HG02798 (cell line): ENCODE data around the gene SOX9.

ENCODE experiments used
- ATAC-seq: cut with Tn5 transposase; IDR thresholded peaks from one replicate; pipeline ENCODE4 v1.9.1; 2021; ENCODE audit warnings: mild to moderate bottlenecking; ENCODE audit not compliant: unreplicated experiment, poor library complexity

The SOX9 gene

DNA sequence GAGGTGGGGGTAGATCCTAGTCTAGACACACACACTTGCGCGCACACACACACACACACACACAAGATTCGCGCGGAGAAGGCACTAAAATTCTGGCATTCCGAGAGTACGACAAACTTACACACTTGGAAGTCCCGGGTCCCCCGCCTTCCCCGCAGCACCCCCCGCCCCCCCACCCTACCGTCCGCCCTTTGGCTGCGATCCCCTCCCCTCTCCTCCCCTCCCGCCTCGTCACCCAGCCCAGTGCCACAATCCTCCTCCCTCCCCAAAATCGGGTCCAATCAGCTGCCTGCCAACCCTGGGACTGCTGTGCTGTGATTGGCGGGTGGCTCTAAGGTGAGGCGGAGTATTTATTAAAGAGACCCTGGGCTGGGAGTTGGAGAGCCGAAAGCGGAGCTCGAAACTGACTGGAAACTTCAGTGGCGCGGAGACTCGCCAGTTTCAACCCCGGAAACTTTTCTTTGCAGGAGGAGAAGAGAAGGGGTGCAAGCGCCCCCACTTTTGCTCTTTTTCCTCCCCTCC, at the start of gene SOX9:
Gene SOX9, plus strand, starts transcription at position 379 of the 522 bp plus-strand sequence. CDS start 372 bp downstream, outside the sequence.
- peak; percentile 86 for ATAC-seq

GRCh38 chr17:72071330-72071729, 49.5 kb upstream of the SOX9 start:
- ATAC-seq = no peak

DNA sequence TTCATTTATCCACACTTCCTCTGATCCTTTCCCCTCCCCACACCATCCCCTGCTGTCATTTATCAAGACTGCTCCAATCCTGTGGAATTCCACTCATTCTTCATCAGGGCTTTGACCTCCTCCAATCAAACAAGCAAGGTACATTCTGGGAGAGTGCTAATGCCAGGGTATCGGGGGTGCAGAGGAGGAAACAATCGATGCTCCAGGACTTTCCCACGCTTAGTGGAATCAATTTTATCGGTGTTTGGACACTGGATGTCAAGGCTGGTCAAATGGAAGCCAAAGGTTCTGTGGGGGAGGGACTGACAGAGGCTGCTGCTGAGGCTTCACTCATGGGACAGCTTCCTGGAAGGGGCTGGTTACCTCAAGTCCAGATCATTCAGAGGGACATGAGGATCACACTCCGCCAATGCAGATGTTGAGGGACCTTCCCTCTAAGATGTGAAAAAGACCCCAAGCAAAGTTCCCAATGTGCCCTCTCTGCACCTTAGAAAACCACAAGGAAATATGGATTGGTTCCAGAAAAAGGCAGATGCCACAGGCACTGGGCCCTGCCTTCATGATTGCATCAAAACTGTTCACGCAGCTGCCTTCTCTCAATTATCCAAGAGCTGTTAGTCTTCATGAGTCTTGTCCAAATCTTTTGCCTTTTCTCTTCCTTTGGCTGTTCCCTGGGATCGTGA, 44.7 kb upstream of the SOX9 start:
- ATAC-seq = no peak

DNA sequence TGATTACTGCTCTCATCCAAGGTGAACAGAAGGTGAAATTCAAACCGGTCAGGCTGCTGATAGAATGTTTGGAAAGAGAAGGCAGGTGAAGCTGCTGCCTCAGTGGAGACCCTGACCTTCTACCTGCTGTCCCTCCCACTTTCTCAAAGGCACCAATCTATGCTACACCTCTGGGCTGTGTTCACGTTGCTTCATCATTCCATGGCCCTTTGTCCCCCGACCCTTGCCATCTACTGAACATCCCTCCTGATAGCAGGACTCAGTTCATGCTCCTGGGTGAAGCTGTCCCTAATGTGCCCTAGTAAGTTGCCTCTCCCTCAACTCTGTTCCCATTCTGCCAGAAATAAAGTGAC, 44.2 kb upstream of the SOX9 start:
- no peak for ATAC-seq

DNA sequence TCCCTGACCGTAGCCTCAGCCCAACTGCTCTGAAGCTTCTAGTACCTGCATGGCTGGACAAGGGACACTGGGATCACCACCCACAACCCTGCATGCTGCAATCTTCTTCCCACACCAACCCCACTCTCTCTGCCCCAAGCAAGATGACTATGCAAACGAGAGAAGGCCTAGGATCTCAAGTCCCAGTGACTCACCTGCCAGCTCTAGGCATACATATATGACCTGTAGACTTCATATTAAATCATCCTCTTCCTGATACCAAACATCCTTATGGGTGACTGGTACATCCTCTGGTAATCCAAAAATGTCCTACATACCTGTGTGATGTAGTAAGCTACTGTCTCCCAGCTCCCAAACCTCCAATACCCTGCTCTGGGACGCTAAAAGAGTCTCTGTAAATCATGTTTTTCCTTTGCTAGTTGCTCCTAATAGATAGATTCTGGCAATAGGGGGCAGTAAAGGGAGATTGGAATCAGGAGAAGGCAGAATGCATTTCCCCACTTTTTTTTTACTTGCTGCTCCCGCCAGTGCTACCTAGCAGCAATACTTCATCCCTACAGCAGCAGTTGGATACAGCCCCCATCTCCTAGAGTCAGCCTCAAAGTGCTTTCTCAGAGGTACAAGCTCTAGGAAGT, 43.4 kb upstream of the SOX9 start:
- no peak for ATAC-seq

DNA sequence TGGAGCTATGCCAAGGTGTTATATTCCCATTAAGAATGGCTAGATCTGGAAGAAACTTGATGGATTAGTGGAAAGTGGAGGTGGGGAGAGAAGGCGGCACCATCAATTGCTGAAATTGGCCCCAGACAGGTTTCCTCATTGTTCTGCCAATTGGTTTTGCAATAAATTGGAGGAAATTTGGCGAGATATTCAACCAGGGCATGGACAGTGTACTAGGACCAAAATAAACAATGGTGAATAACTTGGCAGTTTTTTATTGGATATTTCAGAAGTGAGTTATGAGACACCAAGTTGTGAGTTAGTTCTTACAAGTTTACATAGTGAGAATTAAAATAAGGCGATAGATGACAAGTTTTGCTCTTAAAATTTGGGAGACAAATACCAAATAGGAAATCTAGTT, 41.1 kb upstream of the SOX9 start:
- ATAC-seq = no peak

DNA sequence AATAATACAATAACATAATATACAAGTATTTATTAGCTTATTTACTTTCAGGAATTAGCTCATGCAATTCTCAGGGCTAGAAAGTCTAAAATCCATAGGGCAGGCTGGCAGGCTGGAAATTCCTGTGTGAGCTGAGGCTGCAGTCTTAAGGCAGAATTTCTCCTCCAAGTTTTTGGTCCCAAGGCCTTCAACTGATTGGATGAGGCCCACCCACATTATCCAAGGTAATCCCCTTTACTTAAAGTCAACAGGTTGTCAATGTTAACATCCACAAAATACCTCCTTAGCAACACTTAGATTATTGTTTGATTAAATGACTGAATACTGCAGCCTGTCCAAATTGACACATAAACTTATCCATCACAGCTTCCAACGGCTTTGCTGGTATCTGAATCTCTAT, 32.9 kb upstream of the SOX9 start:
- no peak for ATAC-seq

GRCh38 chr17:72089453-72089987, 31.3 kb upstream of the SOX9 start:
- no peak for ATAC-seq

- ATAC-seq = no peak
Measured at GRCh38 chr17:72090108-72090507, 30.7 kb upstream of the SOX9 start.

DNA sequence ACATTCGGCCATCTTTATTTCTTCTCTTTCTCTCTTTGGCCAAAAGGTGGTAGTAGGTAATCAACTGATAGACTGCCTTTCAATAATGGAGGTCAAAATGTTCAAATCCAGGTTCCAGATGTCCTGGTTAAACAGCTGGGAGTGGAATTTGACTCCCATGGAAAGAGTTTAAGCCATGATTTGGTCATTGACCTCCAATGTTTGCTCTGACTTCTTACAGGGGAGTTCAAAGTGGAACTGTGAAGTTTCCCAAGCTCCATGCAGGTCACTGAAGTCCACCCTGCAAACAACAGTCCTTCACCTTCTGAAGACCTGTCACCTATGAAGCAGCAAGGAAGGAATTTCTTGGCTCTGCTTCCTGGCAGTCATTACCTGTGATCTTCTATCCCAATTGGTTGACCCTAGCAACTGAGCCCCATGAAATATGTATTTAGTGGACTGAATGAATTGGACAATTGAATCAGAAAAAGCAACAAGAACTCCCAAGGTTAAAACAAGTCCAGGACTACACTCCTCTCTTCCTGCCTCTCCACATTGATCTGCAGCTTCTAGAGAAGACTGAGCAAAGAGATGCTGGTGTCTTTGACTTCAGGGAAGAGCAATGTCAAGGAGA, 28.0 kb upstream of the SOX9 start:
- ATAC-seq = no peak

- no peak for ATAC-seq
Measured at GRCh38 chr17:72093707-72094106, 27.1 kb upstream of the SOX9 start.

GRCh38 chr17:72095316-72095715, 25.5 kb upstream of the SOX9 start:
- ATAC-seq = no peak

- no peak for ATAC-seq
Measured at GRCh38 chr17:72097144-72097543, 23.7 kb upstream of the SOX9 start.

GRCh38 chr17:72099919-72100318, 20.9 kb upstream of the SOX9 start:
- ATAC-seq = no peak

GRCh38 chr17:72100470-72100869, 20.4 kb upstream of the SOX9 start:
- ATAC-seq = no peak

DNA sequence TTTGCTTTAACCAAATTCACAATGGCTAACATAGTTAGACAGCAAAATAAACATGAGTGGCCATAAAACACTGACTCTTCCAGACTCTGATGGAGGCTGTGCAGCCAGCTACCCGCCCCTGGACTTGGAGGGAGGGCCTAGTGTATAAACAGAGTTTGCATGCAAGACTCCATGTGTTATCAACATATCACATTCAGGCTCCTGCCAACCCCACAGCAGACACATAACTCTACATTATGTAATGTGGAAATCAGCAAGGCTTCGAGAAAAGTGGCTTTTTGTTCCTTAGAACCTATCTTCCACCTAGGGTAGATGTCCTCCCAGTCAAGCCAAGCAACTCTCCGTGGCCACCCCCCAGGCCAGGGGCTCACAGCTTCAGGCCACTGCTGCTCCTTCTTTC, 19.3 kb upstream of the SOX9 start:
- ATAC-seq = no peak

GRCh38 chr17:72102366-72102765, 18.5 kb upstream of the SOX9 start:
- no peak for ATAC-seq

GRCh38 chr17:72104164-72104862, 16.5 kb upstream of the SOX9 start:
- no peak for ATAC-seq

DNA sequence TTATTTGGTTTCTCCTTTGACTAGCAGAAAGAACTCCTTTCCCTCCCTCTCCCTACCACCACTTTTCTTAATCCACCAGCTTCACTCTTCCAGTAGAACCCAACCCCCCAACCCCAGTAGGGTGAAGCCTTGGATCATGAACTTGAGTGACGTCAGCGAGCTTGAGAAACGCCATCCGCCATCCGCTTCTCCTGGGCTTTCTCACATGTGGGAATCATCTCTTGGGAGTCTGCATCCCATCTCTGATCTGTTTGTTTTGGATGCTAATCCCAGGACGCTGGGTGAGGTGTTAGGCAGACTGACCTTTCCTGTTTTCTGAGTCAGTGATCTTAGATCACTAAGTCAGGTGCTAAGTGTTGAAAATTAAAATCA, 16.0 kb upstream of the SOX9 start:
- ATAC-seq = no peak

DNA sequence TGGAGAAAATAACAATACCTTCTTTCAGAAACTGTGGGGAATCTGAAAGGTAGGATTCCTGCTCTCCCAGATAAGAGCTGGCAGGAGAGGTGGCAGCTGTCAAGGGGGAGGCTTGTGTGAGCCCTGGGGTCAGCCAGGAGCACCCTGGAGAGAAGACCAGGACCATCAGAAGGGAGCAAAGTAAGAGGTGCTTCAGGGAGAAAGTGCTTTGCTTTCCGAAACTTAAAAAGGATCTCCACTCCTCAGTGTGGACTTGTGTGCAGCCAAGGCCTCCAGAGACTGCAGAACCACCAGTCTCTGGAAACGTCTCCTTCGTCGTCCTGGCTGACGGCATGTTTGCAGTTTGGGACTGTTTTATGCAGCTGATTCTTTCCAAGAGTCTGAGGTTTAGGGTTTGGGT, 13.7 kb upstream of the SOX9 start:
- no peak for ATAC-seq
